ENCODE results near the gene PLIN3. TPM values are rescaled to one million over a fixed set of nuclear protein-coding genes. Genes with fewer than 3 reads are reported as not detected.
A peak's percentile ranks its signal among the peaks of the same experiment; 100 is the strongest.

The PLIN3 gene
- total and polyA plus RNA-seq, 9 of the 15 experiments (the other 6 are each of a cell fraction or from before 2014, with no cell fraction given): 7.5 to 75.6 (median 43.1) TPM

- TF ChIP-seq ZNF318 (IDR thresholded peaks at IDR 0.05; ENCODE audit: borderline replicate concordance in 1 of 2, low read depth in 1 of 2) (peak in 1 of 2 experiments; percentile 51; a peak in 1 of 4 replicates), DPF2 (IDR thresholded peaks at IDR 0.05) (peak; percentile 86), ETS1 (conservative IDR thresholded peaks at IDR 0.05; ENCODE audit: control insufficient read depth, low read depth, low read length) (0 out of 2 replicates have a peak, but pooled peaks have one; percentile 24), DACH1 (IDR thresholded peaks at IDR 0.05; ENCODE audit: partially characterized antibody) (peak; percentile 52), XRCC5 (IDR thresholded peaks at IDR 0.05; ENCODE audit: low read depth, low read length) (0 out of 2 replicates have a peak, but pooled peaks have one; percentile 67), ZNF384 (IDR thresholded peaks at IDR 0.05; ENCODE audit: low read depth, low read length) (peak; percentile 97), FOXA3 (CRISPR knock-in tag; conservative IDR thresholded peaks at IDR 0.05 in 1 of 2, IDR thresholded peaks at IDR 0.05 in 1 of 2) (peak in 1 of 2 experiments; percentile 76; a peak in 1 of 4 replicates), TRIM24 (IDR thresholded peaks at IDR 0.05) (peak in 1 of 2 experiments; percentile 54; a peak in 2 of 4 replicates), ZNF280A (IDR thresholded peaks at IDR 0.05; ENCODE audit: low read depth, partially characterized antibody) (peak; percentile 10), HES1 (IDR thresholded peaks at IDR 0.05; ENCODE audit: low read depth) (peak; percentile 19; the same call in 1 of the 2 replicates), MCM5 (IDR thresholded peaks at IDR 0.05; ENCODE audit: low read depth) (no peak), JUND (IDR thresholded peaks at IDR 0.05; ENCODE audit: borderline replicate concordance, low read depth, low read length) (no peak), JUND (tag; IDR thresholded peaks at IDR 0.05; ENCODE audit: borderline replicate concordance, low read depth, low read length) (peak; percentile 54; the same call in 1 of the 3 replicates), HDAC1 (IDR thresholded peaks at IDR 0.05) (peak; percentile 41 to 93; a peak in 3 of 4 replicates), ZNF589 (CRISPR knock-in tag; IDR thresholded peaks at IDR 0.05; ENCODE audit: low read depth) (peak; percentile 52; the same call in 1 of the 2 replicates)
Measured at GRCh38 chr19:4867534-4868285, at the start of gene PLIN3 (continued).

Measured in K562 (cell line).